Activated CD4-positive, alpha-beta T cell treated with anti-CD3 and anti-CD28 coated beads, Interleukin-2, Interleukin-4, amounts not matched to agents 100 ng/mL and 50 ng/mL, durations not matched to agents 16 hours and 8 hours (primary cell): ENCODE data around the gene OVCA2.

Experiments
- DNase-seq: peaks from one replicate; pipeline ENCODE4 v3.0.0-alpha.2; 2020; ENCODE audit warnings: low spot score

The OVCA2 gene

DNA sequence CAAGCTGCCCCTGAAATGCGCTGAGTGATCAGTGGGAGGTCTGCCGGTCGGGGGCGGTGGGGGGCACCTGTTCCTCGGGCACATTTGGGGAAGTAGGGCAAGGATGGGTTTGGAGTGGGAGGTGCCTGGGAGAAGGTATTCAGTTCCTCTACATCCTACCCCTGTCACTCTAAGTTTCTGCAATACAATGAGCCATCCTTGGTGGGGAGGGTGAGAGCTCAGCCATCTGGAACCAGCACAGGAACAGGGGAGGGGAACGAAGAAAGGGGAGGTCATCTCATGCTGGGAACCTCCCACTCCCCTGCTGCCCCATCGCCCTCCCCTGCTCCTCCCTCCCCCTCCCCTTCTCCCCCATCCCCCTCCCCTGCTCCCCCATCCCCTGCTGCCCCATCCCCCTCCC, 7.7 kb upstream of the OVCA2 start:
- DNase-seq = no peak

DNA sequence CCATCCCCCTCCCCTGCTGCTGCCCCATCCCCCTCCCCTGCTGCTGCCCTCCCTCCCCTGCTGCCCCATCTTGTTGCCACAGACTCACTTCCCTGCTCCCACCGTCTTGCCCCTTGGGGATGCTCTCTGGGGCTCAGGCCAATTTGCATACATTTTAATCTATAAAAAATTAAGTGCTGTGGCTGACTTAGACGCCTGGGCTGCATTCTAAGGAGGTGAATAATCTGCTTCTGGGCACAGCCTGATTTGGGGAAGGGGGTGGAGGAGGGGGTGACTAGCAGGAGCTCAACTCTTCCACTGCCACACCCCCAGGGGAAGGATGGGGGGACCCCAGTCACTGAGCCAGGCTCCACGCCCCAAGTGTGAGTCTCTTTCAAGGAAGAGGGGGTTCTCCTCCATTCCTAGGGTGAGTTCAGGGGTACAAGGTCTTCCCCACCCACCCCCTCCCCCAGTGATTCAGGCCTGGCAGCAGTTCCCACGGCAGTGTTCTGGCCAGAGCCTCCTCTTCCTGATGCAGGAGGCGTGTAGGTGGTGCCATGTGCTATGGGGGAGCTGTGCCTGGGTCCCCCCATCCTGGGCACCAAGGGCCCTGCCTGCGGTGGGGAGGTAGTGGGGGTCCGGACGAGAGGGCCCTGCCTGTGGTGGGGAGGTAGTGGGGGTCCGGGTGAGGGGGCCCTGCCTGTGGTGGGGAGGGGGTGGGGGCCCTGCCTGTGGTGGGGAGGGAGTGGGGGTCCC, 6.8 kb upstream of the OVCA2 start:
- DNase-seq = no peak

GRCh38 chr17:2035541-2036488, 6.0 kb upstream of the OVCA2 start:
- no peak for DNase-seq

DNA sequence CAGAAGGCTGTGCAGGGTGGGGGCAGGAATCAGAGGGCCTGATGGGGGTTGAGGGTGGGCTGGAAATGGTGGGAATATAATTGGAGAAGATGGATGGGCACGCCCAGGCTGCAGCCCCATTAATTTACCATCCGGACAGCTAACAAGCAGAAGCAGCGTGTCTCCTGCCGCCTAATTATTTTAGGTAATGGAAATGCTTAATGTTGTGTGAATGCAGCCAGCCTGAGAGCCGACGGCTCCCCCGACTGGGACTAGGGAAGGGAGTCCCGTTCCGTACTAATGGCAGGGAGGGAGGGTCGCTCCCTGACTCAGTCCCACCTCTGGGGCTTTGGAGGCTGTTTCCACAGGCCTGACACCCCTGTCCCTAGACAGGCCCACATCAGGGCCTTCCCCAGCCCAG, 4.7 kb upstream of the OVCA2 start:
- DNase-seq = no peak

DNA sequence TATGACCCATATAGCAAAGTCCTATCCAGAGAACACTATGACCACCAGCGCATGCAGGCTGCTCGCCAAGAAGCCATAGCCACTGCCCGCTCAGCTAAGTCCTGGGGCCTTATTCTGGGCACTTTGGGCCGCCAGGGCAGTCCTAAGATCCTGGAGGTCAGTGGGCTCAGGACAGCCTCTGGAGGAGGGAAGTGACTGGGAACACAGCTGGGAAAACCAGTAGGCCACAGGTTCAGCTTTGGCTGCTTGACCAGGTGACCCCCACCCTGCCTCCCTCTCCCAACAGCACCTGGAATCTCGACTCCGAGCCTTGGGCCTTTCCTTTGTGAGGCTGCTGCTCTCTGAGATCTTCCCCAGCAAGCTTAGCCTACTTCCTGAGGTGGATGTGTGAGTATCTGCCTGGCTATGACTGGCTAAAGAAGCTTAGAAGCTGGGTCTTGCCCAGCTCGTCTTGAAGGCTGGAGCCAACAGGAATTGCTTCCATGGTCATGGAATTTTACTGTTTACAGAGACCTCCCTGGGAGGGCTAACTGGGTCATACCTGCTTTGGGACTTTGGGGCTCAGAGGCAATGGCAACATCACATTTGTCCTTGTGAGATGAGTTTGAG, 1.5 kb upstream of the OVCA2 start:
- no peak for DNase-seq

GRCh38 chr17:2040942-2041560, 771 bp upstream of the OVCA2 start:
- no peak for DNase-seq

DNA sequence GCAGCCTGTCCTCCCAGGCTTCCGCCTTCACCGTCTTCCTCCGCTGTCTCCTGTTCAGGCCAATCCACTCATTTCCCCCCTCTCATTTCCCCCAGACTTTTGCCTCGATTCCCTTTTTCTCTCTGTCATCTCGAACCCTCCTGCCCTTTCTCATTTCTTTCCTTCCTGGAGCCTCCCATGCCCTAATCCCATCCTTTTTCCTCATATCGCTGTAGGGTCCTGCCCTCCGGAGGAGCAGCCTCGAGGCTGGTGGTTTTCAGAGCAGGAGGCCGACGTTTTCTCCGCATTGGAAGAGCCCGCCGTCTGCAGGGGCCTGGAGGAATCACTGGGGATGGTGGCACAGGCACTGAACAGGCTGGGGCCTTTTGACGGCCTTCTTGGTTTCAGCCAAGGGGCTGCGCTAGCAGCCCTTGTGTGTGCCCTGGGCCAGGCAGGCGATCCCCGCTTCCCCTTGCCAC, 597 bp downstream of the OVCA2 start:
- no peak for DNase-seq

- no peak for DNase-seq
Measured at GRCh38 chr17:2042933-2043332, 1.1 kb downstream of the OVCA2 start.

DNA sequence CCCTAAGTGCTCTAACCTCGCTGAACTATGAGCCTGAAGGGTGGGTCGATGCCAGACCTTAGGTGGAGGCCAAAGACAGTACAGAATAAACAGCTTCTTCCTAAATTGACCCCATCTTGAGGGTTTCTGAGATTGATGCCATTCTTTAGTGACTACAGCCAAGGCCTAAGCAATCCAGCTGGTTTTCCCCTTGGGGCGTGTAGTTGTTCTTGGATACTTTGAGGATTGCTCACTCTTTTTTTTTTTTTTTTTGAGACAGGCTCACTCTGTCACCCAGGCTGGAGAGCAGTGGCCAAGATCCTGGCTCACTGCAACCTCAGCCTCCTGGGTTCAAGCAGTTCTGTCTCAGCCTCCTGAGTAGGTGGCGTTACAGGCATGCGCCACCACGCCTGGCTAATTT, 2.0 kb downstream of the OVCA2 start:
- DNase-seq = no peak

- DNase-seq = no peak
Measured at GRCh38 chr17:2044263-2044894, 2.6 kb downstream of the OVCA2 start.

- no peak for DNase-seq
Measured at GRCh38 chr17:2047590-2047989, 5.8 kb downstream of the OVCA2 start.

DNA sequence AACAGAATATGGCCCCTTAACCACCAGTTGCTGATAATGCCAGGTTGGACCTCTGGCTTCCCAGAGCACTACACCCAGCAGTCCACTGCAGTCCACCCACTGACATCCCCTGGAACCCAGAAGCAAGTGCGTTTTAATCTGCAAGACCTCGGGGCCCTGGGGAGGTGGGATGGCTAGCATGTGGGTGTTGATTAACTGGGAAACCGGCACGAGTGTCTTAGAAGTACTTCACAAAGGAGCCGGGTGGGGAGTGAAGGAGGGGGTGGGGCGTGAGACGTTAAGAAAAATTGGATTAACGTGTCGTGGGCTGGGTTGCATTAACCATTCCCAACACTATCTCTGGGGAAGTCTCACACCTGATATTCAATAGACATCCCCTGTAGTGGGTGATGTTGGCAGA, 7.0 kb downstream of the OVCA2 start:
- DNase-seq = no peak

DNA sequence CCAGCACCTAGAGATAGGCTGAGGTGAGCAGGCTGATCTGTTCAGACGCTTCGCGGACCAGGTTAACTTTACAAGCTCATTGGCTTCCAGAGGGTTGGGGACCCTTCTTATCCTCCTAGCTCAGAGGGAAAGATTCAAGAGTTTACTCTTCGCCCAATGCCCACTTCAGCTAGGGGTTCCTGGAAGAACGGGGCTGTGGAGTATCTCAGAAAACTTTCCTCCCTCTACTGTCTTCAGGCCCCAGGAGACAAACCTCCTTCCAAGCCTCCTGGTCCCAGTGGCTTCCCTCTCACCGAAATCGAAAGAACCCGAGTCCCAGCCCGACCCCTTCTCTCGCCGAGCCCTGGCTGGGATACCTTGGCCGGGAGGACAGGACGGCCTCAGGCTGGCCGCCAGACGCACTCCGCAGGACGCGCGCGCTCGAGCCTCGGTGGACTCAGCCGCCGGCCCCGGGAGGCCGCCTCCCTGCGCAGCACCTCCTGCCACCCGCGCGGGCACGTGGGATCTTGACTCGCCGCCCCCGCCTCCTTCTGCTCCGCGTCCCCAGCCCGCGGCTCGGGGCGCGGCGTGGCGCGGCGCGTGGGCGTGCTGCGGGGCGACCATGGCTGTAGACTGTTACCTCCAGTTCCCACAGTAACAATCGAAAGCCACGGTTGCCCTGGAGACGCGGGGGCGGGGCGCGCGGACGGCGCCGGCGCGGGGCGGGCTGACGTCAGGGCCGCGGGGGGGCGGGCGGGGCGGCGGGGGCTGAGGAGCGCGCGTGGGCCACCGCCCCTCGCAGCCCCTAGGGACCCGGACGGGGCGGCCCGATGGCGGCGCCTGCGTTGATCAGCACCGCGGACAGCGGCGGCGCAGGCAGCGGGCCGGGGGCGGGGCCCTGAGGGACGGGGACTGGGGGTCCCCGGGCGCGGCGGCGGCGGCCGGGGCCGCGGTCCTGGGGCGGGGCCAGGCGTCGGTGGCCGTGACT, 7.8 kb downstream of the OVCA2 start:
- DNase-seq = peak; percentile 77

DNA sequence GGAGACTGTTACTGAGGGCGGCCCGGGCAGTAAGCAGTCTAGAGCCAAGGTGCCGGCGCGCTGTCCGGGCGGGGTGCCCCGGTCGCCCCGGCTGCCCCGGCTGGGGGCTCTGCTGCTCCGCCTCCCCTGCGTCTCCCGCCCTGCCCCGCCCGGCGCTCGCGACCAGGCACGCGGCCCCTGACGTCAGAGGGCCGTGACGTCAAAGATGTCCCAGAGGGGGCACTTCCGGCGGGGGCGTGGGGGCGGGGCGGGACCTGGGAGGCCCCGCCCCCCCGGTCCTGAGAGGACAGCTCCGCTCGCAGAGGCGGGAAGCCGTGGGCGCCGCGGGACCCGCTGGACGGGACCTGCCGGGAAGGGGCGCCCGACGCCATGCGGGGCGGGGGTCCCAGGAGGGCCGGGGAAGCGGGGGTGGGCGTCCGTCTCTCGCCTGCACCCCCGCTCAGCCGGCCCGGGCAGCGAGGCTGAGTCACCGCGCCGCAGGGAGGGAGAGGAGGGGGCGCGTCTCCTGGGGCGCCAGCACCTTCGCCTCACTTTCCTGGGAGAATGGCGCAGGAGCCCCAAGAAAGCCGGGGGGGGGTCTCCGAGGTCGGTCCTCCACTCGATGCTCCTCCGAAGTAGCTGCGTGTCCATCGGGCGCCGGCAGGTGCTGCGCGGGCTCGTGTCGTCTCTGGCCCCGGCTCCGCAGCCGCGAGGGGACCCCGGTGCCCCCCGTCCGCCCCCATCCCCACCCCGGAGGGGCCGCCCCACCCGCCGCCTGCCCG, 8.7 kb downstream of the OVCA2 start:
- DNase-seq = peak; percentile 38

GRCh38 chr17:2051061-2051932, 9.5 kb downstream of the OVCA2 start:
- DNase-seq = no peak

DNA sequence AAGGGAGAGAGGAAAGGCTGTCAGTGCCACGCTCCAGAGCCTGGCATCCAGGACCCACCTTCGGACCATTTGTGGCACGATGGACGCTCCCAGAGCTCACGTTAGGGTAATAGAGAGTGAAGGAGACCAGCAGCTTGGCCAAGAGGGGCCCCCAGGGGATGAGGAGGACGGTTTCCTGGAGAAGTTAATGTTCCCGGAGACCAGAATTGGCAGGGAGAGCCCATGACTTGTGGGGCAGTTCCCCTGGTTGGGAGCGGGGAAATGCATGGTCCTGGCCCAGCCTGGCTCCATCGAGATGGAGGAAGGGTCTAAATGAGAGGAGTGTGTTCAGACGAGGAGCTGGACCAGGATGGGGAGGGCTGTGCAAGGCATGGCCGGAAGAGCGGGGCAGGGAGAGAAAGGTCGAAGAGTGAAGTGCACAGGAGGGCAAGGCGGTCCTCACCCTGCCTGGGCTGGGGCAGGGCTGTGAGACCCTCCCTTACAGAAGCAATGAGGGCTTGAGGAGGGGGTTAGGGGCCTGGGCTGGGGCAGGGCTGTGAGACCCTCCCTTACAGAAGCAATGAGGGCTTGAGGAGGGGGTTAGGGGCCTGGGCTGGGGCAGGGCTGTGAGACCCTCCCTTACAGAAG, 10.2 kb downstream of the OVCA2 start:
- no peak for DNase-seq

GRCh38 chr17:2053380-2054261, 11.8 kb downstream of the OVCA2 start:
- peak; percentile 46 for DNase-seq

GRCh38 chr17:2054262-2054511, 12.4 kb downstream of the OVCA2 start:
- DNase-seq = no peak
